HepG2 (cell line): ENCODE results near the gene ATG4B. TPM values are rescaled to one million over a fixed set of nuclear protein-coding genes. Genes with fewer than 3 reads are reported as not detected.
A peak's percentile ranks its signal among the peaks of the same experiment; 100 is the strongest.

Experiments
- CREB3 ChIP-seq: sonication (generic); formaldehyde crosslinking; IDR thresholded peaks from 2 replicates; pipeline ENCODE4 v1.5.0; 2020; ENCODE audit warnings: missing genetic modification reagents
- GATAD2A ChIP-seq: IDR thresholded peaks from 2 replicates; pipeline ENCODE4 v1.6.1; 2016
- HIC2 ChIP-seq: sonication (generic); formaldehyde crosslinking; IDR thresholded peaks from 2 replicates; pipeline ENCODE4 v1.9.0; 2022; ENCODE audit warnings: low read depth, missing genetic modification reagents
- KDM3A ChIP-seq: IDR thresholded peaks from 2 replicates; pipeline ENCODE4 v1.6.1; 2018; ENCODE audit warnings: low read depth, missing compliant biosample characterization
- MIER2 ChIP-seq: IDR thresholded peaks from 2 replicates; pipeline ENCODE4 v1.6.1; 2016; ENCODE audit warnings: missing biosample characterization, missing genetic modification reagents
- NAIF1 ChIP-seq: sonication (generic); formaldehyde crosslinking; IDR thresholded peaks from 2 replicates; pipeline ENCODE4 v1.5.0; 2020; ENCODE audit warnings: mild to moderate bottlenecking, missing genetic modification reagents, borderline replicate concordance
- NR1H2 ChIP-seq: sonication (generic); formaldehyde crosslinking; IDR thresholded peaks from 2 replicates; pipeline ENCODE4 v1.8.1; 2022; ENCODE audit warnings: low read depth, missing genetic modification reagents, borderline replicate concordance
- POLR2AphosphoS2 ChIP-seq: IDR thresholded peaks from 2 replicates; pipeline ENCODE4 v1.6.1; 2011; ENCODE audit warnings: low read depth, low read length, improper control_type of control experiment
- SIX1 ChIP-seq: sonication (generic); formaldehyde crosslinking; IDR thresholded peaks from 2 replicates; pipeline ENCODE4 v1.4.0; 2020; ENCODE audit warnings: missing genetic modification reagents, borderline replicate concordance
- SMAD9 ChIP-seq: sonication (generic); formaldehyde crosslinking; IDR thresholded peaks from 2 replicates; pipeline ENCODE4 v1.5.1; 2020; ENCODE audit warnings: mild to moderate bottlenecking, missing genetic modification reagents
- SMARCC2 ChIP-seq: fragments of 450-650 bp; IDR thresholded peaks from 2 replicates; pipeline ENCODE4 v1.6.1; 2017; ENCODE audit warnings: antibody characterized with exemption, mild to moderate bottlenecking
- SMYD3 ChIP-seq: sonication (generic); formaldehyde crosslinking; IDR thresholded peaks from 2 replicates; pipeline ENCODE4 v1.8.1; 2023; ENCODE audit warnings: mild to moderate bottlenecking, missing genetic modification reagents
- ZNF232 ChIP-seq: sonication (generic); formaldehyde crosslinking; IDR thresholded peaks from 2 replicates; pipeline ENCODE4 v1.4.0; 2020; ENCODE audit warnings: missing genetic modification reagents, borderline replicate concordance
- ZNF275 ChIP-seq: sonication (generic); formaldehyde crosslinking; IDR thresholded peaks from 2 replicates; pipeline ENCODE4 v1.8.0; 2022; ENCODE audit warnings: missing genetic modification reagents, mild to moderate bottlenecking, inconsistent platforms, borderline replicate concordance
- ZNF282 ChIP-seq: fragments of 450-650 bp; IDR thresholded peaks from 2 replicates; pipeline ENCODE4 v1.6.1; 2018; ENCODE audit not compliant: partially characterized antibody
- ZNF552 ChIP-seq: sonication (generic); formaldehyde crosslinking; IDR thresholded peaks from 2 replicates; pipeline ENCODE4 v1.9.0; 2022; ENCODE audit warnings: missing genetic modification reagents, mild to moderate bottlenecking, borderline replicate concordance
- ZNF558 ChIP-seq: sonication (generic); formaldehyde crosslinking; IDR thresholded peaks from 2 replicates; pipeline ENCODE4 v1.9.0; 2022; ENCODE audit warnings: mild to moderate bottlenecking, missing genetic modification reagents, borderline replicate concordance
- polyA plus RNA-seq, 8 experiments: library from polyadenylated mRNA; depleted of rRNA in 3 of 8; stranded (reverse) in 7 of 8; unstranded in 1 of 8; fragments of >200 nt; fragmentation: Illumina TruSeq in 4 of 8; extraction: Trizol in 4 of 8; gene quantifications; 2 replicates each; pipeline versions ENCODE4 v1.2.1 to v1.2.3, GENCODE V29; 2011 to 2016; ENCODE audit warnings: low read depth in 4 of 8, missing spikeins in 1 of 8, mixed read lengths in 1 of 8; ENCODE audit not compliant: insufficient read depth in 1 of 8
- total RNA-seq, 5 experiments: library from RNA; depleted of rRNA; stranded (reverse); fragments of >200 nt; fragmentation: Illumina TruSeq; extraction: Trizol; gene quantifications; 2 replicates each; pipeline ENCODE4 v1.2.3, GENCODE V29; 2016; ENCODE audit warnings: low read depth in 1 of 5
- TF ChIP-seq, protein P1 (sequence below): sonication (generic); formaldehyde crosslinking; IDR thresholded peaks from 2 replicates; pipeline ENCODE4 v1.5.1; 2020; ENCODE audit warnings: missing genetic modification reagents, mild to moderate bottlenecking, borderline replicate concordance
- TF ChIP-seq, protein P2 (sequence below): sonication (generic); formaldehyde crosslinking; IDR thresholded peaks from 2 replicates; pipeline ENCODE4 v1.5.1; 2020; ENCODE audit warnings: mild to moderate bottlenecking, moderate library complexity, missing genetic modification reagents
- TF ChIP-seq, protein P3 (sequence below): sonication (generic); formaldehyde crosslinking; IDR thresholded peaks from 2 replicates; pipeline ENCODE4 v1.5.0; 2020; ENCODE audit warnings: missing genetic modification reagents, mild to moderate bottlenecking, borderline replicate concordance

Gene ATG4B
- total and polyA plus RNA-seq, 2 of the 13 experiments (the other 11 are each of a cell fraction or from before 2014, with no cell fraction given) = 95.5 to 239 TPM

- TF ChIP-seq ZNF552 (CRISPR knock-in tag) = 0 out of 2 replicates have a peak, but pooled peaks have one; percentile 49
- TF ChIP-seq POLR2AphosphoS2 = no peak
- no peak for TF ChIP-seq NR1H2 (CRISPR knock-in tag)
- no peak for TF ChIP-seq NAIF1 (CRISPR knock-in tag)
- 0 out of 2 replicates have a peak, but pooled peaks have one; percentile 49 for TF ChIP-seq ZNF558 (CRISPR knock-in tag)
- TF ChIP-seq, protein P1, sequence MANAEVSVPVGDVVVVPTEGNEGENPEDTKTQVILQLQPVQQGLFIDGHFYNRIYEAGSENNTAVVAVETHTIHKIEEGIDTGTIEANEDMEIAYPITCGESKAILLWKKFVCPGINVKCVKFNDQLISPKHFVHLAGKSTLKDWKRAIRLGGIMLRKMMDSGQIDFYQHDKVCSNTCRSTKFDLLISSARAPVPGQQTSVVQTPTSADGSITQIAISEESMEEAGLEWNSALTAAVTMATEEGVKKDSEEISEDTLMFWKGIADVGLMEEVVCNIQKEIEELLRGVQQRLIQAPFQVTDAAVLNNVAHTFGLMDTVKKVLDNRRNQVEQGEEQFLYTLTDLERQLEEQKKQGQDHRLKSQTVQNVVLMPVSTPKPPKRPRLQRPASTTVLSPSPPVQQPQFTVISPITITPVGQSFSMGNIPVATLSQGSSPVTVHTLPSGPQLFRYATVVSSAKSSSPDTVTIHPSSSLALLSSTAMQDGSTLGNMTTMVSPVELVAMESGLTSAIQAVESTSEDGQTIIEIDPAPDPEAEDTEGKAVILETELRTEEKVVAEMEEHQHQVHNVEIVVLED = peak; percentile 50; the same call in 1 of the 2 replicates
- no peak for TF ChIP-seq ZNF282
- TF ChIP-seq SMAD9 (CRISPR knock-in tag) = no peak
- peak; percentile 30; the same call in 1 of the 2 replicates for TF ChIP-seq GATAD2A
- TF ChIP-seq KDM3A (CRISPR knock-in tag) = no peak
- peak; percentile 20; the same call in 1 of the 2 replicates for TF ChIP-seq SIX1
- 0 out of 2 replicates have a peak, but pooled peaks have one; percentile 21 for TF ChIP-seq ZNF232 (CRISPR knock-in tag)
- TF ChIP-seq, protein P2, sequence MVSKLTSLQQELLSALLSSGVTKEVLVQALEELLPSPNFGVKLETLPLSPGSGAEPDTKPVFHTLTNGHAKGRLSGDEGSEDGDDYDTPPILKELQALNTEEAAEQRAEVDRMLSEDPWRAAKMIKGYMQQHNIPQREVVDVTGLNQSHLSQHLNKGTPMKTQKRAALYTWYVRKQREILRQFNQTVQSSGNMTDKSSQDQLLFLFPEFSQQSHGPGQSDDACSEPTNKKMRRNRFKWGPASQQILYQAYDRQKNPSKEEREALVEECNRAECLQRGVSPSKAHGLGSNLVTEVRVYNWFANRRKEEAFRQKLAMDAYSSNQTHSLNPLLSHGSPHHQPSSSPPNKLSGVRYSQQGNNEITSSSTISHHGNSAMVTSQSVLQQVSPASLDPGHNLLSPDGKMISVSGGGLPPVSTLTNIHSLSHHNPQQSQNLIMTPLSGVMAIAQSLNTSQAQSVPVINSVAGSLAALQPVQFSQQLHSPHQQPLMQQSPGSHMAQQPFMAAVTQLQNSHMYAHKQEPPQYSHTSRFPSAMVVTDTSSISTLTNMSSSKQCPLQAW = peak; percentile 90; the same call in 1 of the 2 replicates
- no peak for TF ChIP-seq SMARCC2
- TF ChIP-seq MIER2 (CRISPR knock-in tag) = no peak
- peak; percentile 40; the same call in 1 of the 2 replicates for TF ChIP-seq SMYD3 (CRISPR knock-in tag)
- TF ChIP-seq, protein P3, sequence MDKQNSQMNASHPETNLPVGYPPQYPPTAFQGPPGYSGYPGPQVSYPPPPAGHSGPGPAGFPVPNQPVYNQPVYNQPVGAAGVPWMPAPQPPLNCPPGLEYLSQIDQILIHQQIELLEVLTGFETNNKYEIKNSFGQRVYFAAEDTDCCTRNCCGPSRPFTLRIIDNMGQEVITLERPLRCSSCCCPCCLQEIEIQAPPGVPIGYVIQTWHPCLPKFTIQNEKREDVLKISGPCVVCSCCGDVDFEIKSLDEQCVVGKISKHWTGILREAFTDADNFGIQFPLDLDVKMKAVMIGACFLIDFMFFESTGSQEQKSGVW (CRISPR knock-in tag) = no peak
- TF ChIP-seq ZNF275 (CRISPR knock-in tag) = no peak
- no peak for TF ChIP-seq CREB3
- no peak for TF ChIP-seq HIC2 (CRISPR knock-in tag)
These were observed 64.9 kb downstream of the ATG4B start (continued) for GRCh38 chr2:241702155-241703031.
